Body of pancreas (tissue), 4 donors: ENCODE results near the gene VRTN. TPM values are rescaled to one million over a fixed set of nuclear protein-coding genes. Genes with fewer than 3 reads are reported as not detected.

Source experiments
- ATAC-seq: fragments of 150-250 bp; one replicate; pipeline ENCODE4 v1.9.1; 2016
- DNase-seq, 4 donors: peaks; one replicate each; pipeline ENCODE4 v3.0.0-alpha.2; 2019
- H3K27ac ChIP-seq, 4 donors: fragments of 200-600 bp; sonication (generic); 1 replicate in 3 of 4; 2 replicates in 1 of 4; pipeline versions ENCODE4 v1.5.1 to v1.6.1; 2016 to 2019; ENCODE audit warnings: mild to moderate bottlenecking in 1 of 4, mixed read lengths in 1 of 4, moderate library complexity in 1 of 4
- H3K27me3 ChIP-seq, 2 donors: fragments of 200-600 bp; sonication (generic); one replicate each; pipeline ENCODE4 v1.6.0; 2016; ENCODE audit warnings: mild to moderate bottlenecking in 1 of 2
- H3K36me3 ChIP-seq, 2 donors: fragments of 200-600 bp; sonication (generic); replicated peaks in 1 of 2; 2 replicates each; pipeline ENCODE4 v1.5.1; 2016; ENCODE audit warnings: low read depth in 2 of 2; ENCODE audit not compliant: insufficient read depth in 1 of 2
- H3K4me1 ChIP-seq: fragments of 200-600 bp; sonication (generic); one replicate; pipeline ENCODE4 v1.6.0; 2016
- H3K4me3 ChIP-seq, 2 donors: fragments of 200-600 bp; sonication (generic); 1 replicate in 1 of 2; 2 replicates in 1 of 2; pipeline ENCODE4 v1.5.1; 2016 to 2019
- H3K9me3 ChIP-seq, 3 donors: fragments of 200-600 bp; sonication (generic); 1 replicate in 2 of 3; 2 replicates in 1 of 3; pipeline ENCODE4 v1.5.1; 2016
- POLR2A ChIP-seq, 3 donors: fragments of 450-650 bp; IDR thresholded peaks; one replicate each; pipeline ENCODE4 v1.6.1; 2016; ENCODE audit warnings: antibody characterized with exemption in 3 of 3, mild to moderate bottlenecking in 2 of 3
- WGBS, 2 donors: methylation state at CpG; one replicate each; pipeline ENCODE4 v1.1.5; 2017; 5-methylcytosine and 5-hydroxymethylcytosine counted together
- intact Hi-C: fragments of 100-400 bp; cut with DNase I; formaldehyde crosslinking; loops from one replicate; pipeline ENCODE4 v1.15.1; 2023
- total RNA-seq, 2 donors: library from RNA; depleted of rRNA; stranded (reverse); fragments of >200 nt; gene quantifications; one replicate each; pipeline ENCODE4 v1.1.0, GENCODE V29; 2016
- TF ChIP-seq, protein P1 (sequence below), 7 experiments: fragments of 450-650 bp in 4 of 7; fragments of 200-600 bp in 3 of 7; sonication (generic) in 3 of 7; IDR thresholded peaks; one replicate each; pipeline ENCODE4 v1.5.1; 2016 to 2019; ENCODE audit warnings: antibody characterized with exemption in 7 of 7

The VRTN gene
- total RNA-seq, 2 donors from 2014 or later, result not detected

- ATAC-seq, result peak; percentile 77
- peak; percentile 53 to 82 (median 66) for DNase-seq
- no peak overlapping the region for H3K27ac ChIP-seq
- no peak overlapping the region for H3K4me3 ChIP-seq
- peaks cover 23% of the 10 kb centered on the region for H3K4me1 ChIP-seq
- H3K9me3 ChIP-seq, result no peaks in the 10 kb centered on the region
- no peaks in the 10 kb centered on the region for H3K36me3 ChIP-seq
- TF ChIP-seq, protein P1, sequence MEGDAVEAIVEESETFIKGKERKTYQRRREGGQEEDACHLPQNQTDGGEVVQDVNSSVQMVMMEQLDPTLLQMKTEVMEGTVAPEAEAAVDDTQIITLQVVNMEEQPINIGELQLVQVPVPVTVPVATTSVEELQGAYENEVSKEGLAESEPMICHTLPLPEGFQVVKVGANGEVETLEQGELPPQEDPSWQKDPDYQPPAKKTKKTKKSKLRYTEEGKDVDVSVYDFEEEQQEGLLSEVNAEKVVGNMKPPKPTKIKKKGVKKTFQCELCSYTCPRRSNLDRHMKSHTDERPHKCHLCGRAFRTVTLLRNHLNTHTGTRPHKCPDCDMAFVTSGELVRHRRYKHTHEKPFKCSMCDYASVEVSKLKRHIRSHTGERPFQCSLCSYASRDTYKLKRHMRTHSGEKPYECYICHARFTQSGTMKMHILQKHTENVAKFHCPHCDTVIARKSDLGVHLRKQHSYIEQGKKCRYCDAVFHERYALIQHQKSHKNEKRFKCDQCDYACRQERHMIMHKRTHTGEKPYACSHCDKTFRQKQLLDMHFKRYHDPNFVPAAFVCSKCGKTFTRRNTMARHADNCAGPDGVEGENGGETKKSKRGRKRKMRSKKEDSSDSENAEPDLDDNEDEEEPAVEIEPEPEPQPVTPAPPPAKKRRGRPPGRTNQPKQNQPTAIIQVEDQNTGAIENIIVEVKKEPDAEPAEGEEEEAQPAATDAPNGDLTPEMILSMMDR (IDR thresholded peaks at IDR 0.05), result no peak
- no peak for TF ChIP-seq POLR2A (IDR thresholded peaks at IDR 0.05)
- intact Hi-C loops, result loop anchor here (10.0 kb wide), 1 partner anchor 135 kb away; no protein-coding TSS in a partner anchor
- WGBS, 2 donors, result 21 to 22% methylated on average over 3 to 4 of the region's 4 CpGs
- no peaks in the 10 kb centered on the region for H3K27me3 ChIP-seq
These were observed 1.5 kb downstream of the VRTN start for GRCh38 chr14:74349757-74350156.

DNA sequence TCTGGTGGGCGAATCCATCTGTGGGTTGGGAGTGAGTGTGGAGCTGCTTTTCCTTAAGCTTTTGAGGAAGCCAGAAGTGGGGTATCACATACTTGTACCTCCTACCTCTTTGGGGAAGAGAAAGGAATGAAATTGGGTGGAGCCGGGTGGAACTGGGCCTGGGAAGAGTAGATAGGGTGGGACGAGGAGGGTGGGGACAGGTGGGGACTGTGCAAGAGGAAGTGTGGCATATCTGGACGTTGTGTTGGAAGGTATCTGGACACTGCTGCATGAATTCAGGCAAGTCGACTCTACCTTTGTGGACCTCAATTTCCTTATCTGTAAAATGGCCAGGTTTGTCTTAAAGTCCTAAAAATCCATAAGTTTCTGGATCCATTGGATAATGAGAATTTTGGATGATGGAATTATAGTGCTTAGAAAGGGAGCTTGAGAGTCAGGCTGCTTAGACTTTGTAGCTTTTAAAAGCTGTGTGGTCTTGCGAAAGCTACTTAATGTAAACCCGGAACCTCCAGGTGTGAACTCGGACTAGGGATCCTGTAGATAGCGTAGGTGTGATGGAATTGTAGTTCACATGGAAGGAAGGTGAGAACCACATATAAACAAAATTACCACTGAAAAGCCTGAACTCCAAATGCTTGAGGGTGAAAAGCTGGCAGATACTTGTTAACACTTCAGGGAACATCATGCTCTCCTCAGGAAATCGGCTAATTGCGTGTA lies 2.1 kb downstream of the VRTN start:
- DNase-seq (no peak), ATAC-seq (no peak)
- Histone ChIP-seq H3K27me3 (no peaks in the 10 kb centered on the region), H3K36me3 (no peaks in the 10 kb centered on the region), H3K4me3 (no peak overlapping the region), H3K27ac (no peak overlapping the region), H3K9me3 (no peaks in the 10 kb centered on the region), H3K4me1 (peaks cover 23% of the 10 kb centered on the region)
- intact Hi-C loops, result loop anchor here (10.0 kb wide), 1 partner anchor 134 kb away; no protein-coding TSS in a partner anchor
- no peak for TF ChIP-seq POLR2A (IDR thresholded peaks at IDR 0.05)
- TF ChIP-seq, protein P1 (IDR thresholded peaks at IDR 0.05), result no peak
- 29 to 37% methylated on average over 11 of the region's 11 CpGs for WGBS, 2 donors

DNA sequence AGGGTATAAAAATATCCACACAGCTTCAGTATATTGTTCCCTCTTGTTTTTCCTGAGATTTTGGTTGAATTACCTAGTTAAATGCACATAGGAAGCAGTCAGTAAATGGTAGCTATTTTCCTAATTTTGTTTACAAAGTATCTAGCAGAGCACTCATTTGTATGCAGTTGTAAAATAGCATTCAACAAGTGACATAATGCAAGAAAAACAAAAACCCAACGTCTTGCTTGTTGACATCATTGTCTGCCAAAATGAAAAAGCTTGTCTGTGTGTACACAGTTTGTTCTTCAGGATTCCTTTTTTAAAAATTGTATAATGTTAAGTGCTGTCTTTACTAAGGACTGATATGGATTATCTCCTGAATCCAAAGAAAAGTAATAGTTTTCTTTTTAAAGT lies 2.7 kb downstream of the VRTN start:
- H3K9me3 ChIP-seq, result no peaks in the 10 kb centered on the region
- no peak for TF ChIP-seq POLR2A (IDR thresholded peaks at IDR 0.05)
- TF ChIP-seq, protein P1 (IDR thresholded peaks at IDR 0.05), result no peak
- DNase-seq (no peak), ATAC-seq (no peak)
- 2 to 3% methylated on average over 1 of the region's 1 CpG for WGBS, 2 donors
- H3K27ac ChIP-seq, result no peak overlapping the region
- H3K36me3 ChIP-seq, result no peaks in the 10 kb centered on the region
- intact Hi-C loops, result loop anchor here (10.0 kb wide), 1 partner anchor 134 kb away; no protein-coding TSS in a partner anchor
- no peaks in the 10 kb centered on the region for H3K27me3 ChIP-seq
- H3K4me1 ChIP-seq, result peaks cover 23% of the 10 kb centered on the region
- no peak overlapping the region for H3K4me3 ChIP-seq

DNA sequence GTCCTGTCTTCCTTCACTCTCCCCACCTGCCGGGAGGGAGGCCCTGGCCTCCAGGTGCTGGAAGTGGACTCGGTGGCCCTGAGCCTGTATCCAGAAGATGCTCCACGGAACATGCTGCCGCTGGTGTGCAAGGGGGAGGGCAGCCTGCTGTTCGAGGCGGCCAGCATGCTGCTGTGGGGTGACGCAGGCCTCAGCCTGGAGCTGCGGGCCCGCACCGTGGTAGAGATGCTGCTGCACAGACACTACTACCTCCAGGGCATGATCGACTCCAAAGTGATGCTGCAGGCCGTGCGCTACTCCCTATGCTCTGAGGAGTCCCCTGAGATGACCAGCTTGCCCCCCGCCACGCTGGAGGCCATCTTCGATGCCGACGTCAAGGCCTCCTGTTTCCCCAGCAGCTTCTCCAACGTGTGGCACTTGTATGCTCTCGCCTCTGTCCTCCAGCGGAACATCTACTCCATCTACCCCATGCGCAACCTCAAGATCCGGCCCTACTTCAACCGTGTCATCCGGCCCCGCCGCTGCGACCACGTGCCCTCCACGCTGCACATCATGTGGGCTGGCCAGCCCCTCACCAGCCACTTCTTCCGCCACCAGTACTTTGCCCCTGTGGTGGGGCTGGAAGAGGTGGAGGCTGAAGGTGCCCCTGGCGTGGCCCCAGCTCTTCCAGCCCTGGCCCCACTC lies 8.8 kb downstream of the VRTN start:
- DNase-seq (no peak), ATAC-seq (no peak)
- no peak overlapping the region for H3K27ac ChIP-seq
- H3K4me1 ChIP-seq, result peaks cover 17% of the 10 kb centered on the region
- TF ChIP-seq, protein P1 (IDR thresholded peaks at IDR 0.05), result no peak
- TF ChIP-seq POLR2A (IDR thresholded peaks at IDR 0.05), result no peak
- no peak overlapping the region for H3K4me3 ChIP-seq
- WGBS, 2 donors, result 92 to 96% methylated on average over 27 to 29 of the region's 32 CpGs
- H3K36me3 ChIP-seq, result no peaks in the 10 kb centered on the region
- intact Hi-C loops, result loop anchor here (10.0 kb wide), 1 partner anchor 128 kb away; no protein-coding TSS in a partner anchor
- no peaks in the 10 kb centered on the region for H3K9me3 ChIP-seq
- no peaks in the 10 kb centered on the region for H3K27me3 ChIP-seq
